A549 (cell line): ENCODE results near the gene RD3L. TPM values are rescaled to one million over a fixed set of nuclear protein-coding genes. Genes with fewer than 3 reads are reported as not detected.

ENCODE experiments used
- ATAC-seq, 2 experiments: fragments of 200-7000 bp in 1 of 2; fragments of >200 bp in 1 of 2; cut with Nextera tagmentation in 1 of 2; cut with Tn5 transposase in 1 of 2; 3 replicates each; pipeline versions ENCODE4 v1.8.0 to v1.9.1; 2018 to 2020; ENCODE audit warnings: mild to moderate bottlenecking in 1 of 2, moderate library complexity in 1 of 2
- CTCF ChIA-PET: fragments of 300-600 bp; sonication (Branson Sonifier 250); formaldehyde crosslinking; extraction: SDS; loops from one replicate; lab custom pipeline; 2021; ENCODE audit warnings: antibody characterized with exemption, inconsistent platforms; lab: Yijun Ruan, JAX
- POLR2A ChIA-PET: fragments of 350-600 bp; formaldehyde crosslinking; extraction: SDS; loops from one replicate; lab custom pipeline; 2021; ENCODE audit warnings: antibody characterized with exemption, inconsistent platforms; lab: Yijun Ruan, JAX
- DNase-seq, 2 experiments: peaks; one replicate each; pipeline versions ENCODE4 v3.0.0 to v3.0.0-alpha.2; 2011 to 2016; ENCODE audit warnings: low read depth in 1 of 2, low spot score in 1 of 2
- FAIRE-seq: peaks from 2 replicates; lab custom pipeline; 2011; peaks lifted over from hg19 to GRCh38; lab: Jason Lieb, UNC
- H3K27ac ChIP-seq, 2 experiments: fragments of >200 bp; sonication (Bioruptor Twin); formaldehyde crosslinking; 3 replicates each; pipeline ENCODE4 v1.5.1; 2016 to 2017
- H3K4me1 ChIP-seq: fragments of >200 bp; sonication (Bioruptor Twin); formaldehyde crosslinking; 3 replicates; pipeline ENCODE4 v1.6.1; 2016
- H3K4me2 ChIP-seq: fragments of >200 bp; sonication (Bioruptor Twin); formaldehyde crosslinking; 3 replicates; pipeline ENCODE4 v1.6.1; 2016
- H3K4me3 ChIP-seq: fragments of >200 bp; sonication (Bioruptor Twin); formaldehyde crosslinking; 3 replicates; pipeline ENCODE4 v1.5.1; 2016
- H3K9me3 ChIP-seq: fragments of >200 bp; sonication (Bioruptor Twin); formaldehyde crosslinking; 3 replicates; pipeline ENCODE4 v1.6.1; 2016
- CBX2 ChIP-seq: fragments of 200-600 bp; sonication (generic); IDR thresholded peaks from 2 replicates; pipeline ENCODE4 v1.6.1; 2016; ENCODE audit warnings: low read depth, mild to moderate bottlenecking, borderline replicate concordance
- CBX8 ChIP-seq: fragments of 200-600 bp; sonication (generic); IDR thresholded peaks from 2 replicates; pipeline ENCODE4 v1.6.1; 2016
- FOSB ChIP-seq: fragments of 250-450 bp; sonication (Bioruptor Pico); IDR thresholded peaks from 2 replicates; pipeline ENCODE4 v1.5.0; 2020; ENCODE audit warnings: mild to moderate bottlenecking, moderate library complexity
- HDAC2 ChIP-seq: fragments of 200-600 bp; sonication (generic); IDR thresholded peaks from 2 replicates; pipeline ENCODE4 v1.6.1; 2016
- HOXA7 ChIP-seq: fragments of 250-450 bp; sonication (Bioruptor Pico); IDR thresholded peaks from 2 replicates; pipeline ENCODE4 v1.5.0; 2020; ENCODE audit warnings: mild to moderate bottlenecking, moderate library complexity
- HOXB13 ChIP-seq: fragments of 250-450 bp; sonication (Bioruptor Pico); IDR thresholded peaks from 2 replicates; pipeline ENCODE4 v1.5.0; 2020; ENCODE audit warnings: low read depth, mild to moderate bottlenecking, moderate library complexity
- KDM5A ChIP-seq: fragments of 200-600 bp; sonication (generic); IDR thresholded peaks from 2 replicates; pipeline ENCODE4 v1.6.1; 2016; ENCODE audit warnings: antibody characterized with exemption, mild to moderate bottlenecking
- POLR2A ChIP-seq: IDR thresholded peaks from 2 replicates; pipeline ENCODE4 v1.6.1; 2012; ENCODE audit warnings: mild to moderate bottlenecking, low read length
- RARB ChIP-seq: fragments of 250-450 bp; sonication (Bioruptor Pico); IDR thresholded peaks from 2 replicates; pipeline ENCODE4 v1.8.0; 2021; ENCODE audit warnings: mild to moderate bottlenecking, moderate library complexity
- RFX5 ChIP-seq: fragments of 450-650 bp; IDR thresholded peaks from 2 replicates; pipeline ENCODE4 v1.7.1; 2014; ENCODE audit warnings: antibody characterized with exemption, mild to moderate bottlenecking, moderate library complexity
- TFCP2L1 ChIP-seq: fragments of 250-450 bp; sonication (Bioruptor Pico); IDR thresholded peaks from 2 replicates; pipeline ENCODE4 v1.5.0; 2021; ENCODE audit warnings: mild to moderate bottlenecking
- ZFP36 ChIP-seq: fragments of 450-650 bp; IDR thresholded peaks from 2 replicates; pipeline ENCODE4 v1.6.1; 2014; ENCODE audit warnings: borderline replicate concordance; ENCODE audit not compliant: partially characterized antibody
- ZNF302 ChIP-seq: fragments of 250-450 bp; sonication (Bioruptor Pico); IDR thresholded peaks from 2 replicates; pipeline ENCODE4 v1.9.0; 2021; ENCODE audit warnings: inconsistent platforms, mild to moderate bottlenecking, moderate library complexity
- ZSCAN20 ChIP-seq: fragments of 250-450 bp; sonication (Bioruptor Pico); IDR thresholded peaks from 2 replicates; pipeline ENCODE4 v1.8.0; 2022; ENCODE audit warnings: mild to moderate bottlenecking, moderate library complexity
- WGBS: methylation state at CpG from one replicate; pipeline ENCODE4 v1.1.6; 2017; ENCODE audit errors: missing lambda C conversion rate; 5-methylcytosine and 5-hydroxymethylcytosine counted together
- polyA plus RNA-seq, 4 experiments: library from polyadenylated mRNA; depleted of rRNA in 3 of 4; stranded (reverse); fragments of >200 nt; fragmentation: RNase III in 1 of 4; extraction: RNeasy Plus Mini Kit Qiagen cat#74134 plus additional on column Dnase treatment in 1 of 4; gene quantifications; 2 replicates in 3 of 4; 3 replicates in 1 of 4; pipeline ENCODE4 v1.2.3, GENCODE V29; 2011 to 2017
- TF ChIP-seq, protein P1 (sequence below): fragments of >200 bp; sonication (Bioruptor Twin); formaldehyde crosslinking; IDR thresholded peaks from 3 replicates; pipeline ENCODE4 v1.6.1; 2016
- TF ChIP-seq, protein P2 (sequence below): fragments of 200-600 bp; sonication (generic); IDR thresholded peaks from 2 replicates; pipeline ENCODE4 v1.6.1; 2016; ENCODE audit warnings: antibody characterized with exemption, mild to moderate bottlenecking, moderate library complexity
- TF ChIP-seq, protein P3 (sequence below): fragments of 250-450 bp; sonication (Bioruptor Pico); IDR thresholded peaks from 2 replicates; pipeline ENCODE4 v1.5.0; 2021; ENCODE audit warnings: mild to moderate bottlenecking, moderate library complexity, borderline replicate concordance
- TF ChIP-seq, protein P4 (sequence below): fragments of >200 bp; sonication (Bioruptor Twin); formaldehyde crosslinking; IDR thresholded peaks from 2 replicates; pipeline ENCODE4 v1.6.1; 2016
- TF ChIP-seq, protein P5 (sequence below): fragments of 150-350 bp; IDR thresholded peaks from 2 replicates; pipeline ENCODE4 v1.6.1; 2014; ENCODE audit warnings: low read depth, mild to moderate bottlenecking, low read length

RD3L gene
- polyA plus RNA-seq, 2 of the 4 experiments (the other 2 are of a cell fraction): not detected

DNA sequence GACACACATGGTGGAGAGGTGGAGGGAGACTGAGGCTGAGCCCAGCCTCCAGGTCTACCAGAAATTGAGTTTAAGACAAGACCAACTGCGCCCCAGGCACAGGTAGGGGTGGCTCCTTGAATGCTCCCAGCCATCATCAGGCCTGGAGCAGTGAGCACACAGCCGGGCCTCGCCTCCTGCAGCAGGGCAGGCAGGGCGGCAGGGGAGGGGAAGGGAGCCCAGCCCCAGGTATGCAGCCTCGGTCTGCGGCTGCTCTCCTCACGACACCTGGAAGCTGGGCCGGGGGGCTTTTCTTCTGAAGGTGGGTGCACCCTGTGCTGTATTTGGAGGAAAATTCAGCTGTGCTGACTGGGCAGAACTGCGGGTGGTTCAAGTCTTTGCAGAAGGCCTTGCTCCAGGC is 43.6 kb downstream of the RD3L start:
- Histone ChIP-seq H3K9me3 (no peaks in the 10 kb centered on the region), H3K4me2 (no peak overlapping the region), H3K4me1 (peaks cover 12% of the 10 kb centered on the region; the same call in 1 of the 3 replicates), H3K4me3 (no peak overlapping the region), H3K27ac (no peak overlapping the region)
- CTCF ChIA-PET: interaction anchor here (6.3 to 6.4 kb wide), 2 partner anchors 10 to 14 kb away, joined by 72 to 122 read pairs; no protein-coding TSS in a partner anchor
- POLR2A ChIA-PET: no interaction called here
- WGBS: 83% methylated on average over 5 of the region's 9 CpGs
- FAIRE-seq (no peak), DNase-seq (no peak), ATAC-seq (no peak)
- TF ChIP-seq ZSCAN20 (CRISPR knock-in tag) (no peak), FOSB (CRISPR knock-in tag) (no peak), ZNF302 (no peak), ZFP36 (no peak), RFX5 (no peak)
- TF ChIP-seq, protein P1, sequence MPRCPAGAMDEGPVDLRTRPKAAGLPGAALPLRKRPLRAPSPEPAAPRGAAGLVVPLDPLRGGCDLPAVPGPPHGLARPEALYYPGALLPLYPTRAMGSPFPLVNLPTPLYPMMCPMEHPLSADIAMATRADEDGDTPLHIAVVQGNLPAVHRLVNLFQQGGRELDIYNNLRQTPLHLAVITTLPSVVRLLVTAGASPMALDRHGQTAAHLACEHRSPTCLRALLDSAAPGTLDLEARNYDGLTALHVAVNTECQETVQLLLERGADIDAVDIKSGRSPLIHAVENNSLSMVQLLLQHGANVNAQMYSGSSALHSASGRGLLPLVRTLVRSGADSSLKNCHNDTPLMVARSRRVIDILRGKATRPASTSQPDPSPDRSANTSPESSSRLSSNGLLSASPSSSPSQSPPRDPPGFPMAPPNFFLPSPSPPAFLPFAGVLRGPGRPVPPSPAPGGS: no peak
- TF ChIP-seq, protein P2, sequence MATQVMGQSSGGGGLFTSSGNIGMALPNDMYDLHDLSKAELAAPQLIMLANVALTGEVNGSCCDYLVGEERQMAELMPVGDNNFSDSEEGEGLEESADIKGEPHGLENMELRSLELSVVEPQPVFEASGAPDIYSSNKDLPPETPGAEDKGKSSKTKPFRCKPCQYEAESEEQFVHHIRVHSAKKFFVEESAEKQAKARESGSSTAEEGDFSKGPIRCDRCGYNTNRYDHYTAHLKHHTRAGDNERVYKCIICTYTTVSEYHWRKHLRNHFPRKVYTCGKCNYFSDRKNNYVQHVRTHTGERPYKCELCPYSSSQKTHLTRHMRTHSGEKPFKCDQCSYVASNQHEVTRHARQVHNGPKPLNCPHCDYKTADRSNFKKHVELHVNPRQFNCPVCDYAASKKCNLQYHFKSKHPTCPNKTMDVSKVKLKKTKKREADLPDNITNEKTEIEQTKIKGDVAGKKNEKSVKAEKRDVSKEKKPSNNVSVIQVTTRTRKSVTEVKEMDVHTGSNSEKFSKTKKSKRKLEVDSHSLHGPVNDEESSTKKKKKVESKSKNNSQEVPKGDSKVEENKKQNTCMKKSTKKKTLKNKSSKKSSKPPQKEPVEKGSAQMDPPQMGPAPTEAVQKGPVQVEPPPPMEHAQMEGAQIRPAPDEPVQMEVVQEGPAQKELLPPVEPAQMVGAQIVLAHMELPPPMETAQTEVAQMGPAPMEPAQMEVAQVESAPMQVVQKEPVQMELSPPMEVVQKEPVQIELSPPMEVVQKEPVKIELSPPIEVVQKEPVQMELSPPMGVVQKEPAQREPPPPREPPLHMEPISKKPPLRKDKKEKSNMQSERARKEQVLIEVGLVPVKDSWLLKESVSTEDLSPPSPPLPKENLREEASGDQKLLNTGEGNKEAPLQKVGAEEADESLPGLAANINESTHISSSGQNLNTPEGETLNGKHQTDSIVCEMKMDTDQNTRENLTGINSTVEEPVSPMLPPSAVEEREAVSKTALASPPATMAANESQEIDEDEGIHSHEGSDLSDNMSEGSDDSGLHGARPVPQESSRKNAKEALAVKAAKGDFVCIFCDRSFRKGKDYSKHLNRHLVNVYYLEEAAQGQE: no peak
- TF ChIP-seq, protein P3, sequence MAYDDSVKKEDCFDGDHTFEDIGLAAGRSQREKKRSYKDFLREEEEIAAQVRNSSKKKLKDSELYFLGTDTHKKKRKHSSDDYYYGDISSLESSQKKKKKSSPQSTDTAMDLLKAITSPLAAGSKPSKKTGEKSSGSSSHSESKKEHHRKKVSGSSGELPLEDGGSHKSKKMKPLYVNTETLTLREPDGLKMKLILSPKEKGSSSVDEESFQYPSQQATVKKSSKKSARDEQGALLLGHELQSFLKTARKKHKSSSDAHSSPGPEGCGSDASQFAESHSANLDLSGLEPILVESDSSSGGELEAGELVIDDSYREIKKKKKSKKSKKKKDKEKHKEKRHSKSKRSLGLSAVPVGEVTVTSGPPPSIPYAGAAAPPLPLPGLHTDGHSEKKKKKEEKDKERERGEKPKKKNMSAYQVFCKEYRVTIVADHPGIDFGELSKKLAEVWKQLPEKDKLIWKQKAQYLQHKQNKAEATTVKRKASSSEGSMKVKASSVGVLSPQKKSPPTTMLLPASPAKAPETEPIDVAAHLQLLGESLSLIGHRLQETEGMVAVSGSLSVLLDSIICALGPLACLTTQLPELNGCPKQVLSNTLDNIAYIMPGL (CRISPR knock-in tag): no peak
- TF ChIP-seq, protein P4, sequence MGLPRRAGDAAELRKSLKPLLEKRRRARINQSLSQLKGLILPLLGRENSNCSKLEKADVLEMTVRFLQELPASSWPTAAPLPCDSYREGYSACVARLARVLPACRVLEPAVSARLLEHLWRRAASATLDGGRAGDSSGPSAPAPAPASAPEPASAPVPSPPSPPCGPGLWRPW: no peak

DNA sequence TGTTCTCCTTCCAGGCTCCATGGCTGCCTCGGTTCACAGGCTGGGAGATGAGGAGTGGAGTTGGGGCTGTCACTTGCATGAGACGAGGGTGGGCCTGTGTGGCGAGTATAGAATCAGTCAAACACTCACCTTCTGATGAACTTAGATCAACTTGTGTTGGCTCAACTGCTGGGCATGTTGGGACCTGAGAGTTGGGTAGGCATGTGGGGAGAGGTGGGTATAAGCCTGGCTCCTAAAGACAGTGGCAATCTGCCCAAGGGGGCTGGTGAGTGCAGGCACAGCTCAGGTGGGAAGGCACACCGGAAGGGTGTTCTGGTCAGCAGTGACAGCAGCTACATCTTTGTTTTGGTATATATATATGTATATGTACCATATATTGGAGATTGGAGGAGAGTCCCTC is 44.1 kb downstream of the RD3L start:
- H3K9me3 ChIP-seq: no peaks in the 10 kb centered on the region
- peak overlapping the region in 1 of 2 experiments; percentile 15; a peak in 1 of 6 replicates for H3K27ac ChIP-seq
- peaks cover 12% of the 10 kb centered on the region; the same call in 1 of the 3 replicates for H3K4me1 ChIP-seq
- WGBS: 94% methylated on average over 4 of the region's 4 CpGs
- H3K4me3 ChIP-seq: no peak overlapping the region
- FAIRE-seq (no peak), ATAC-seq (no peak), DNase-seq (no peak)
- no peak for TF ChIP-seq RARB (CRISPR knock-in tag)
- no peak for TF ChIP-seq HOXA7 (CRISPR knock-in tag)
- TF ChIP-seq KDM5A: no peak
- TF ChIP-seq TFCP2L1 (CRISPR knock-in tag): no peak
- TF ChIP-seq, protein P5, sequence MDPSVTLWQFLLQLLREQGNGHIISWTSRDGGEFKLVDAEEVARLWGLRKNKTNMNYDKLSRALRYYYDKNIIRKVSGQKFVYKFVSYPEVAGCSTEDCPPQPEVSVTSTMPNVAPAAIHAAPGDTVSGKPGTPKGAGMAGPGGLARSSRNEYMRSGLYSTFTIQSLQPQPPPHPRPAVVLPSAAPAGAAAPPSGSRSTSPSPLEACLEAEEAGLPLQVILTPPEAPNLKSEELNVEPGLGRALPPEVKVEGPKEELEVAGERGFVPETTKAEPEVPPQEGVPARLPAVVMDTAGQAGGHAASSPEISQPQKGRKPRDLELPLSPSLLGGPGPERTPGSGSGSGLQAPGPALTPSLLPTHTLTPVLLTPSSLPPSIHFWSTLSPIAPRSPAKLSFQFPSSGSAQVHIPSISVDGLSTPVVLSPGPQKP: no peak
- no peak for TF ChIP-seq POLR2A
- no peak for TF ChIP-seq CBX8
- no peak for TF ChIP-seq CBX2
- no peak for TF ChIP-seq HOXB13 (CRISPR knock-in tag)
- no peak for TF ChIP-seq HDAC2
- ChIA-PET POLR2A (no interaction called here), CTCF (interaction anchor here (0.8 to 6.4 kb wide), 5 partner anchors 11 to 90 kb away, joined by 3 to 122 read pairs (median 3); no protein-coding TSS in a partner anchor)
- no peak overlapping the region for H3K4me2 ChIP-seq
